K562 treated with DMSO at 1 percent for 24 hours (cell line): Measurements from ENCODE around the gene SLC31A1. TPM values are rescaled to one million over a fixed set of nuclear protein-coding genes. Genes with fewer than 3 reads are reported as not detected.

Experiments used
- total RNA-seq: library from RNA; unstranded; fragments of 300-600 nt; gene quantifications from 2 replicates; pipeline ENCODE4 v1.2.3, GENCODE V29; 2022; ENCODE audit warnings: low read depth; ENCODE audit not compliant: insufficient read depth

SLC31A1 gene
- total RNA-seq = 33.4 and 34.5 TPM in 2 replicates

DNA sequence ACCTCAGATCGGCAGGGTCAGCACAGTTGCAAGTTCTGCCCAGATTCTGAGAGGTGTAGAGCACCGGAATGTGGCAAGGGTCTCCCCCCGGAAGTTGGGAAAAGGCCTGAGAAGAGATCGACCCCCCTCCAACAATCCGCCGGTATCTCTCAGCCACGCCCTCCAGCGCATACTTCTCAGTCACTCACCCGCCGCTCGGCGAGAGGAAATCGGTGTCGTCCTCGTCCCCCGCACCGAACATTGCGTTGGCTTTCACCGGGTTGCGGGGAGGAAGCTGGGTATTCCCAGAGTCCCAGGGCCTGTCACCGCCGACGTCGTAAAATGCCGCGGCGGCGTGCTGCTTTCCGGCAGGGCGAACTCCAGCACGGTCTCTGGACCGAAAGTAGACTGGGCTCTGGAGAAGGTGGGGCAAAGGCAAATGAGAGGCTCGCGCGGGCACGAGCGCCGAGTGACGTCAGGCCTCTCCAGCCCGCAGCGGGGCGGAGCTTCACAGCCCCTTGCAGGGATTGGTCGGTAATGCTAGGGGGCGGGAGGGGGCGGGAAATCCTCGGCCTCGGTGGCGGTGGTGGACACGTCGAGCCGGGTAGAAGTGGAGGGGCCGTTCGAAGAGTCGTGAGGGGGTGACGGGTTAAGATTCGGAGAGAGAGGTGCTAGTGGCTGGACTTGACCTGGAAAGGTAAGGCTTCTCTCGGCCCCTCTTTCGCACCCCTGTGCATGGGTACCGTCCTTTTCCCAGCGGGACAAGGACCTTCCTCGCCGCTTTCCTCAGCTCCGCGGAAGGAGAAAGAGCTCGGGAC is at the start of gene SLC31A1, which contains the start of gene FKBP15:
SLC31A1 (plus strand) TSS at position 542 of the 797 bp plus-strand sequence. CDS start 34,605 bp downstream, outside the sequence.
FKBP15 (minus strand) TSS at position 275 of the 797 bp plus-strand sequence; CDS start at position 241, 34 bp downstream.

DNA sequence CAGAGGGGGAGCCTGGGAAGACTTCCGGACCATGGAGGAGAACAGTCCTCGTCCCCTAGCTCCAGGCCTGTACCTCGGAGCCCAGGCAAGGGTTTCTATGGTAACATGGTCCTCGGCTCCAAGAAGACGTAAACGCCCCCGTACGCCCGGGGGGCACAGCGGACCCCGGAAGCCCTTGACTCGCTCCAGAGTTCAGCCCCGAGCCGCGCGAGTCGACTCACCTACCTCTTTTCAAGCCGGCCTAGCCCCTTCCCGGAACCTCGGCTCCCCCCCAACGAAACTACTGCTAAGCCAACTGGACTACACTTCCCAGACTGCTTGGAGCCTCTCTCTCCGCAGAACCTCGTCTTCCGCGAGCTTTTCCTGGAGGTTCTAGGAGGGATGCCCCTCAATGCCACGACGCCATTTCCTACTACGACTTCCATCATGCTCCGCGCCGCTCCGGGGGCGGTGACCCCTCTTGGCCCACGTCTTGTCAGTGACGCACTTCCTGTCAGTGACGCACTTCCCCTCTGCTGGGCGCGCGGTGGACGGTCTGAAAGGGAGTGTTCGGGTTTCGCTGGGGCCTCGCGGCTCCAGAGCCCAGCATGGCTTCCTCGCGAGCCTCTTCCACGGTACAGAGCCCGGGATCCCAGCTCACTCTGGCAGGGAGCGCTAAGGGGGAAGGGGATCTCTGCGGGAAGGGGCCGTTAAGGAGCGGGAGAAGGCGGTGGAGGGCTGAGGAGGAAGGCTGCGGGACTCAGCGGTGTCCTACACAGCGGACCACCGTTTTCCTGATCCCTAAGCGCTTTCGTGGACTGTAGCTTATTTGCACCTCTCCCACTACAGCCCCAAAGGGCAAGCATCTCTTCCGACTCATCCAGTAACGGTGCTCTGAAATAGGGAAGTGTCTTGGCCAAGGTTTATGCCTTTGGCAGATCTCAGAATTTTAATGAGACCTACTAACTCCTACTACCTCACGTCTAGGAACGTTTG is 54.1 kb downstream of the SLC31A1 start, which contains the start of the genes CDC26 and PRPF4:
CDC26 (minus strand) TSS at position 416 of the 975 bp plus-strand sequence. CDS start 3,065 bp downstream, outside the sequence.
PRPF4 (plus strand) TSS at position 502 of the 975 bp plus-strand sequence; CDS start at position 588, 86 bp downstream.

GRCh38 chr9:113302792-113303418 is 81.6 kb downstream of the SLC31A1 start, which contains the start of gene RNF183:
RNF183 (minus strand) TSS chr9:113303376; CDS start chr9:113298184, 5,192 bp downstream.

Other genes starting within 250 kb of the SLC31A1 start
- gene ZNF883, start 209.4 kb upstream of the SLC31A1 start, total RNA-seq = 1.8 and 2.4 TPM in 2 replicates
- 0.17 and 0.43 TPM in 2 replicates for gene ZFP37, start 164.8 kb upstream of the SLC31A1 start, total RNA-seq
- gene SLC31A2, start 70.5 kb upstream of the SLC31A1 start, total RNA-seq = 4.0 and 4.8 TPM in 2 replicates
- 14.3 and 17.2 TPM in 2 replicates for gene FKBP15, start 267 bp upstream of the SLC31A1 start, total RNA-seq
- 19.5 and 24.3 TPM in 2 replicates for gene CDC26, start 54.0 kb downstream of the SLC31A1 start, total RNA-seq
- gene PRPF4, start 54.1 kb downstream of the SLC31A1 start, total RNA-seq = 21.7 and 23.2 TPM in 2 replicates
- 0.25 and 0.78 TPM in 2 replicates for gene RNF183, start 81.8 kb downstream of the SLC31A1 start, total RNA-seq
- gene WDR31, start 118.7 kb downstream of the SLC31A1 start, total RNA-seq = 5.6 and 6.3 TPM in 2 replicates
- gene BSPRY, start 128.0 kb downstream of the SLC31A1 start, total RNA-seq = 1.9 and 2.3 TPM in 2 replicates
- 51.6 and 52.3 TPM in 2 replicates for gene HDHD3, start 155.4 kb downstream of the SLC31A1 start, total RNA-seq
- gene ALAD, start 179.7 kb downstream of the SLC31A1 start, total RNA-seq = 57.2 and 62.6 TPM in 2 replicates
- gene POLE3, start 189.1 kb downstream of the SLC31A1 start, total RNA-seq = 55.0 and 62.5 TPM in 2 replicates
- gene C9orf43, start 189.2 kb downstream of the SLC31A1 start, total RNA-seq = 0.13 TPM in 1 of 2 replicates, not detected in the other
- 4.8 and 6.0 TPM in 2 replicates for gene RGS3, start 242.2 kb downstream of the SLC31A1 start, total RNA-seq